Trophoblast cell (in vitro differentiated cells and primary cell): ENCODE measurements around the gene PLCD1.
"Not testable (repeated sequence)": the region's sequence is repeated elsewhere in the genome, so short reads cannot be mapped to it uniquely, and the experiment has no call there.

Source experiments
- DNase-seq, 2 donors: peaks; one replicate each; pipeline ENCODE4 v3.0.0-alpha.2; 2016
- H2AFZ ChIP-seq: 2 replicates; pipeline ENCODE4 v1.6.1; 2013; ENCODE audit warnings: low read length, moderate library complexity, mild to moderate bottlenecking; ENCODE audit not compliant: insufficient read depth, poor library complexity
- H2AK5ac ChIP-seq: 2 replicates; pipeline ENCODE4 v1.6.1; 2013; ENCODE audit warnings: mild to moderate bottlenecking, low read length
- H2BK120ac ChIP-seq: 2 replicates; pipeline ENCODE4 v1.6.1; 2013; ENCODE audit warnings: low read length, mild to moderate bottlenecking, moderate library complexity; ENCODE audit not compliant: insufficient read depth, poor library complexity
- H2BK12ac ChIP-seq: 2 replicates; pipeline ENCODE4 v1.6.1; 2013; ENCODE audit warnings: mild to moderate bottlenecking, low read length, moderate library complexity
- H2BK5ac ChIP-seq: 2 replicates; pipeline ENCODE4 v1.6.1; 2013; ENCODE audit warnings: low read length, low read depth, moderate library complexity, mild to moderate bottlenecking; ENCODE audit not compliant: poor library complexity
- H3K14ac ChIP-seq: 2 replicates; pipeline ENCODE4 v1.6.1; 2013; ENCODE audit warnings: mild to moderate bottlenecking, low read length
- H3K18ac ChIP-seq: 2 replicates; pipeline ENCODE4 v1.6.1; 2013; ENCODE audit warnings: mild to moderate bottlenecking, low read length
- H3K23ac ChIP-seq: 2 replicates; pipeline ENCODE4 v1.6.1; 2013; ENCODE audit warnings: low read length
- H3K27ac ChIP-seq: 2 replicates; pipeline ENCODE4 v1.5.1; 2013; ENCODE audit warnings: low read depth, mild to moderate bottlenecking, inconsistent platforms, low read length, moderate library complexity
- H3K27me3 ChIP-seq: 2 replicates; pipeline ENCODE4 v1.6.1; 2013; ENCODE audit warnings: inconsistent platforms, mild to moderate bottlenecking, low read length, moderate library complexity; ENCODE audit not compliant: insufficient read depth
- H3K36me3 ChIP-seq, 2 experiments: 1 replicate in 1 of 2; 2 replicates in 1 of 2; pipeline ENCODE4 v1.6.1; 2013; ENCODE audit warnings: low read length in 2 of 2, mild to moderate bottlenecking in 2 of 2, moderate library complexity in 1 of 2; ENCODE audit not compliant: insufficient read depth in 2 of 2, control insufficient read depth in 1 of 2
- H3K4ac ChIP-seq: 2 replicates; pipeline ENCODE4 v1.6.1; 2013; ENCODE audit warnings: low read depth, mild to moderate bottlenecking, low read length, moderate library complexity
- H3K4me1 ChIP-seq, 2 experiments: 1 replicate in 1 of 2; 2 replicates in 1 of 2; pipeline ENCODE4 v1.6.1; 2013; ENCODE audit warnings: low read length in 2 of 2, mild to moderate bottlenecking in 2 of 2, moderate library complexity in 1 of 2; ENCODE audit not compliant: insufficient read depth in 2 of 2, control insufficient read depth in 1 of 2
- H3K4me2 ChIP-seq: 2 replicates; pipeline ENCODE4 v1.6.1; 2013; ENCODE audit warnings: inconsistent platforms, mild to moderate bottlenecking, low read length, moderate library complexity
- H3K4me3 ChIP-seq: 2 replicates; pipeline ENCODE4 v1.5.1; 2013; ENCODE audit warnings: mild to moderate bottlenecking, low read depth, low read length, inconsistent platforms
- H3K79me1 ChIP-seq: one replicate; pipeline ENCODE4 v1.6.1; 2013; ENCODE audit warnings: low read length
- H3K79me2 ChIP-seq: 2 replicates; pipeline ENCODE4 v1.6.1; 2013; ENCODE audit warnings: low read length, mild to moderate bottlenecking; ENCODE audit not compliant: control insufficient read depth, insufficient read depth, poor library complexity
- H3K9ac ChIP-seq: 2 replicates; pipeline ENCODE4 v1.6.1; 2013; ENCODE audit warnings: mild to moderate bottlenecking, low read length
- H3K9me3 ChIP-seq: 2 replicates; pipeline ENCODE4 v1.6.1; 2013; ENCODE audit warnings: low read depth, mild to moderate bottlenecking, control low read depth, inconsistent platforms, low read length; ENCODE audit not compliant: insufficient read depth
- H4K12ac ChIP-seq: 2 replicates; pipeline ENCODE4 v1.6.1; 2013; ENCODE audit warnings: low read depth, mild to moderate bottlenecking, low read length, moderate library complexity
- H4K8ac ChIP-seq: 2 replicates; pipeline ENCODE4 v1.6.1; 2013; ENCODE audit warnings: low read depth, mild to moderate bottlenecking, low read length, moderate library complexity
- H4K91ac ChIP-seq: one replicate; pipeline ENCODE4 v1.6.1; 2013; ENCODE audit warnings: low read depth, mild to moderate bottlenecking, low read length, moderate library complexity
- WGBS: extraction: QIAGEN DNeasy Blood & Tissue Kit; methylation state at CpG from one replicate; pipeline ENCODE4 v1.1.7; 2013; ENCODE audit warnings: missing lambda C conversion rate; ENCODE audit not compliant: insufficient read length, insufficient coverage; ENCODE audit errors: extremely low coverage; 5-methylcytosine and 5-hydroxymethylcytosine counted together

The PLCD1 gene

DNA sequence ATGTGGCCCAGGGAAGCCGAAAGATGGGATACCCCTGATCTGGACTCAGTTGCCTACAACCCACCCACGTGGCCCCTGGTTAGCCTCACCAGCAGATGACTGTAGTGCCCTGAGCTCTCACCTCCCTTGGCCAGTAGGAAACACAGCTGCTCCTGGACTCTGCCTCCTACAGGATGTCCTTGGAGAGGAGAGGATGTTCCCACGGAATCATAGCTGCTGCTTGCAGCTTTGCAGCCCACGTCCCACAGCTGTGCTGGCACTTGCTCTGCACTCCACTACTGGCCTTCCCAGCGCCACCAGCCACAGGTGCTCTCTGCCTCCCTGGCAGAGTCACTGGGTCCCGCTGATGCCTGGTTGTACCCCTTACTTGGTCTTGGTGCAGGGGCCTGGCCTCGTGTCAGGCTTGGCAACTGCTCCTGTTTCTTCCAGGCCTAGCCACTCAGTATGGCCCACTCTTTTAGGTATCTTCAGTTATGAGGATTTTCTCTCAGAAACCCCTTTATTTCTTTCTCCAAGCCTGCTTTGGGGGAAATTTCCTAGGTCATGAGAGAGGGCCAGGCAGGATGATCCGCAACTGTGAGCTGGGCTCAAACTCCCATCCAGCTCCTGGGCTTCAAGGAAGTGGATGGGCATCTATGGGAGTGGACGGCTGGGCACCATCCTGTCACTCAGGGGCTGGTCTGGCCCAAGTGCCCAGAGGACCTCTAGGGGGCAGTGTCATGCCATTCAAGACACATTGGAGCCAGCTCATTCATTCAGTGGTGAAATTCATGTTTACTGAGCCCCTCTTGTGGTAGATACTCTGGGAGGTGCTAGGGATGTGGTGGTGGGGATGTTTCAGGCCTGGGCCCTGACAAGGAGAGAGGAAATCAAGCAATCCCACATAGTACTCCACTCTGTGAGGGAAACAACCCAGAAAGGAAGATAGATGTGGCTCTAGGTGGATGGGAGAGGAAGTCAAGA, 55.0 kb downstream of the PLCD1 start:
- peaks cover 3% of the 10 kb centered on the region for H3K9me3 ChIP-seq

GRCh38 chr3:37973246-37974054, 56.0 kb downstream of the PLCD1 start:
- H2AFZ ChIP-seq, result no peak overlapping the region
- no peak overlapping the region for H3K9ac ChIP-seq
- H4K12ac ChIP-seq, result no peak overlapping the region
- H3K27ac ChIP-seq, result no peak overlapping the region
- H4K91ac ChIP-seq, result no peak overlapping the region
- no CpG with 5 or more reads among the region's 12 CpGs for WGBS
- H3K14ac ChIP-seq, result no peak overlapping the region
- peaks cover 18 to 20% of the 10 kb centered on the region in 2 experiments for H3K36me3 ChIP-seq
- peak in 1 of 2 donors; percentile 13 for DNase-seq
- peaks cover 3% of the 10 kb centered on the region for H3K9me3 ChIP-seq
- no peak overlapping the region for H3K4me3 ChIP-seq
- no peaks in the 10 kb centered on the region for H3K79me1 ChIP-seq
- no peak overlapping the region for H2BK120ac ChIP-seq
- no peaks in the 10 kb centered on the region for H3K27me3 ChIP-seq
- no peak overlapping the region for H3K23ac ChIP-seq
- no peak overlapping the region for H3K4ac ChIP-seq
- H3K4me2 ChIP-seq, result no peak overlapping the region
- no peak overlapping the region for H2AK5ac ChIP-seq
- no peak overlapping the region for H4K8ac ChIP-seq
- no peak overlapping the region for H2BK12ac ChIP-seq
- no peak overlapping the region for H2BK5ac ChIP-seq
- H3K4me1 ChIP-seq, result peaks cover 0 to 2% of the 10 kb centered on the region in 2 experiments
- H3K79me2 ChIP-seq, result no peaks in the 10 kb centered on the region
- no peak overlapping the region for H3K18ac ChIP-seq

More for the DNA sequence above, 55.0 kb downstream of the PLCD1 start:
- Histone ChIP-seq H3K4me2 (no peak overlapping the region), H3K4ac (no peak overlapping the region), H3K79me2 (no peaks in the 10 kb centered on the region), H2AK5ac (no peak overlapping the region), H3K14ac (no peak overlapping the region), H3K36me3 (peaks cover 14 to 20% of the 10 kb centered on the region in 2 experiments), H4K8ac (no peak overlapping the region), H2BK12ac (no peak overlapping the region), H4K91ac (no peak overlapping the region), H2BK5ac (no peak overlapping the region), H3K27ac (no peak overlapping the region), H3K4me1 (peaks cover 0 to 2% of the 10 kb centered on the region in 2 experiments), H4K12ac (no peak overlapping the region), H3K27me3 (no peaks in the 10 kb centered on the region), H2BK120ac (no peak overlapping the region), H3K18ac (no peak overlapping the region), H2AFZ (no peak overlapping the region), H3K23ac (no peak overlapping the region), H3K79me1 (no peaks in the 10 kb centered on the region), H3K4me3 (no peak overlapping the region), H3K9ac (no peak overlapping the region)
- DNase-seq, result peak; percentile 37 to 80
- WGBS, result no CpG with 5 or more reads among the region's 9 CpGs

- no CpG with 5 or more reads among the region's 8 CpGs for WGBS
- not testable (repeated sequence) for H2BK12ac ChIP-seq, H3K79me1 ChIP-seq, H4K12ac ChIP-seq, H3K18ac ChIP-seq, H3K4me3 ChIP-seq, H3K9ac ChIP-seq, H2BK120ac ChIP-seq, H3K4me2 ChIP-seq, DNase-seq, H3K9me3 ChIP-seq, H3K27ac ChIP-seq, H3K14ac ChIP-seq, H4K91ac ChIP-seq, H2BK5ac ChIP-seq, H3K23ac ChIP-seq, H3K4me1 ChIP-seq, H3K79me2 ChIP-seq, H2AK5ac ChIP-seq, H3K4ac ChIP-seq, H4K8ac ChIP-seq, H3K27me3 ChIP-seq, H2AFZ ChIP-seq
- H3K36me3 ChIP-seq, result peaks cover 18 to 20% of the 10 kb centered on the region in 2 experiments
Measured at GRCh38 chr3:37972056-37972455, 57.4 kb downstream of the PLCD1 start.

DNA sequence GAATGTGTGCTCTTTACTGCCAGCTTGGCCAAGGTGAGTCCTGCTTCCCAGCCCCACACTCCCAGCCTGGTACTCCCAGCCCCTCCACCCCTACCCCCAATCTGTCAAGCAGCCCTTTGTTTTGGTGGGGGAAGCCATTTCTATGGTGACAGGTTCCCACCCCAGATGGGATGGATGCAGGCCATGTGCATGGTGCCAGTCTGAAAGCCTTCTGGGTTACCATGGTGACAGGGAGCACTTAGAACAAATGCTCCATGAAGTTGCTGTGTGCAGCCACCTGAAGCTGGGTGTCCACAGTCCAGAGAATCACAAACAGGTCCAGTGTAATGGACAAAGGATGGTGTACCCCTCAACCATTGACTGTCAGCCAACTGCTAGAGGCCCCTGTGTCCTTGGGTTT, 58.0 kb downstream of the PLCD1 start:
- peaks cover 18% of the 10 kb centered on the region in 2 experiments for H3K36me3 ChIP-seq
- H3K23ac ChIP-seq, result no peak overlapping the region
- no peak overlapping the region for H3K4me2 ChIP-seq
- H3K79me1 ChIP-seq, result no peaks in the 10 kb centered on the region
- H3K4me1 ChIP-seq, result peaks cover 0 to 2% of the 10 kb centered on the region in 2 experiments
- no peak overlapping the region for H3K27ac ChIP-seq
- H2AK5ac ChIP-seq, result no peak overlapping the region
- no peak overlapping the region for H3K14ac ChIP-seq
- no peak overlapping the region for H4K8ac ChIP-seq
- no peak overlapping the region for H4K12ac ChIP-seq
- no peak overlapping the region for H2AFZ ChIP-seq
- H2BK5ac ChIP-seq, result no peak overlapping the region
- H3K9ac ChIP-seq, result no peak overlapping the region
- peaks cover 3% of the 10 kb centered on the region for H3K9me3 ChIP-seq
- no peak overlapping the region for H3K4me3 ChIP-seq
- no peak for DNase-seq
- H3K27me3 ChIP-seq, result no peaks in the 10 kb centered on the region
- H3K79me2 ChIP-seq, result no peaks in the 10 kb centered on the region
- no peak overlapping the region for H3K4ac ChIP-seq
- no peak overlapping the region for H2BK120ac ChIP-seq
- H2BK12ac ChIP-seq, result no peak overlapping the region
- H3K18ac ChIP-seq, result no peak overlapping the region
- H4K91ac ChIP-seq, result no peak overlapping the region
